ENCODE measurements around the gene STARD7. TPM values are rescaled to one million over a fixed set of nuclear protein-coding genes. Genes with fewer than 3 reads are reported as not detected.

The STARD7 gene
- total RNA-seq, 2 donors from 2014 or later, result 202 to 225 TPM

GRCh38 chr2:96184188-96184587, 24.4 kb downstream of the STARD7 start:
- Mint-ChIP-seq H3K9me3 (no peaks in the 10 kb centered on the region), H3K27me3 (ENCODE audit: low read depth) (no peaks in the 10 kb centered on the region), H3K4me1 (ENCODE audit: low read depth) (peaks cover 5% of the 10 kb centered on the region), H3K4me3 (no peak overlapping the region), H3K36me3 (ENCODE audit: insufficient read depth in 2 of 2) (peaks cover 6 to 23% of the 10 kb centered on the region in 2 donors), H3K27ac (no peak overlapping the region)
- no peak for ATAC-seq (replicated peaks in 1 of 2)
- no peak for DNase-seq

- Mint-ChIP-seq H3K9me3 (no peaks in the 10 kb centered on the region), H3K36me3 (ENCODE audit: insufficient read depth in 2 of 2) (peaks cover 4 to 15% of the 10 kb centered on the region in 2 donors), H3K27me3 (ENCODE audit: low read depth) (no peaks in the 10 kb centered on the region), H3K27ac (no peak overlapping the region), H3K4me3 (no peak overlapping the region), H3K4me1 (ENCODE audit: low read depth) (peaks cover 5% of the 10 kb centered on the region)
- ATAC-seq (replicated peaks in 1 of 2) (no peak), DNase-seq (no peak)
These were observed 27.1 kb downstream of the STARD7 start for GRCh38 chr2:96181529-96181928.

DNA sequence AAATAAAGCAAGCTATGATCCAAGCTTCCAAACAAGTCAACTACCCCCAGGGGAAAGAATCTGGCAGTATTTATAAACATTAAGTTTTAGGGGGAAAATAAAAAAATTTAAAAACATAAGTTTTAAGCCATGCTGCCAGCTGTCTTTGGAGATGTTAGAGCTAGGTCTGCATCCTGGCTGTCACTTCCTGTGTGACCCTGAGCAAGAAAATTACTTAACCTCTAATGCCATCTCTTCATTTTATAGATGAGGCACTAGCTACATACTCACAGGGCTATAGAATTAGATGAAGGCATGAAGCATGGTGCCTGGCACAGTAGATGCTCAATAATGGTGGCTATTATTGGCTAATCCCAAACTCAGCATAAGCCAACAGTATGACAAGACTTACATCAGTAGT, 28.1 kb downstream of the STARD7 start:
- H3K27ac Mint-ChIP-seq, result no peak overlapping the region
- H3K9me3 Mint-ChIP-seq, result no peaks in the 10 kb centered on the region
- ATAC-seq (replicated peaks in 1 of 2) (no peak), DNase-seq (no peak)
- peaks cover 5% of the 10 kb centered on the region for H3K4me1 Mint-ChIP-seq (ENCODE audit: low read depth)
- no peak overlapping the region for H3K4me3 Mint-ChIP-seq
- H3K36me3 Mint-ChIP-seq (ENCODE audit: insufficient read depth in 2 of 2), result peaks cover 4 to 12% of the 10 kb centered on the region in 2 donors
- no peaks in the 10 kb centered on the region for H3K27me3 Mint-ChIP-seq (ENCODE audit: low read depth)

DNA sequence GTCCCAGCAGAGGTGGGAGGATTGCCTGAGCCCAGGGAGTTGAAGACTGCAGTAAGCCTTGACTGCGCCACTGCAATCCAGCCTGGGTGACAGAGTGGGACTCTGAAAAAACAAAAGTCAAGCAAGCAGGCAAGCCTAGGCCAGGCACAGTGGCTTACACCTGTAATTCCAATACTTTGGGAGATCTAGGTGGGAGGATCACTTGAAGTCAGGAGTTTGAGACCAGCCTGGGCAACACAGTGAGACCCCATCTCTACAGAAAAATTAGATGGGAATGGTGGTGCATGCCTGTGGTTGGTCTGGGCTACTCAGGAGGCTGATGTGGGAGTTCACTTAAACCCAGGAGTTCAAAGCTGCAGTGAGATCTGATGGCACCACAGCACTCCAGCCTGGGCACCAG, 28.6 kb downstream of the STARD7 start:
- DNase-seq (no peak), ATAC-seq (replicated peaks in 1 of 2) (no peak)
- peaks cover 1 to 7% of the 10 kb centered on the region in 2 donors for H3K36me3 Mint-ChIP-seq (ENCODE audit: insufficient read depth in 2 of 2)
- no peaks in the 10 kb centered on the region for H3K9me3 Mint-ChIP-seq
- no peaks in the 10 kb centered on the region for H3K27me3 Mint-ChIP-seq (ENCODE audit: low read depth)
- H3K27ac Mint-ChIP-seq, result no peak overlapping the region
- H3K4me3 Mint-ChIP-seq, result no peak overlapping the region
- peaks cover 5% of the 10 kb centered on the region for H3K4me1 Mint-ChIP-seq (ENCODE audit: low read depth)

DNA sequence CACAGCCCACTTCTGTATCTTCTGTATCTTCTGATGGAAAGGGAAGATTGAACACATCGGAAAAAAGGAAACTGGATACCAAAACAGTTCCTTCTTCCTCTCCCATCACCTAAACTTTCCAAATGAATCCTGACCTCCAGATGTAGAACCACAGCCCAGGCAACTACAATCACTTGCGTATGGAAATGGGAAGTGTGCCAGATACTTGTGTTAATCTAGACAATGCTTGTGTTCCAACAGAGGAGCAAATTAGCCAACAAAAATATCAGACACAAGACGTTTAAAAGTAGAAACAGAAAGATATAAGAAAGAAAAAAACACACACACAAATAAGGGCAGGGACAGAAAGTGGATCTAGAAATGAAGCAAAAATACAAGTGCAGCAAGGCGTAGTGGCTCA, 32.0 kb downstream of the STARD7 start:
- H3K27ac Mint-ChIP-seq, result no peak overlapping the region
- H3K27me3 Mint-ChIP-seq (ENCODE audit: low read depth), result no peaks in the 10 kb centered on the region
- H3K4me1 Mint-ChIP-seq (ENCODE audit: low read depth), result peaks cover 24% of the 10 kb centered on the region
- H3K9me3 Mint-ChIP-seq, result no peaks in the 10 kb centered on the region
- no peak overlapping the region for H3K4me3 Mint-ChIP-seq
- no peak for DNase-seq
- no peak for ATAC-seq (replicated peaks in 1 of 2)
- no peaks in the 10 kb centered on the region for H3K36me3 Mint-ChIP-seq (ENCODE audit: insufficient read depth in 2 of 2)

- Mint-ChIP-seq H3K4me3 (no peak overlapping the region), H3K36me3 (ENCODE audit: insufficient read depth in 2 of 2) (no peaks in the 10 kb centered on the region), H3K27ac (no peak overlapping the region), H3K27me3 (ENCODE audit: low read depth) (no peaks in the 10 kb centered on the region), H3K4me1 (ENCODE audit: low read depth) (peaks cover 24% of the 10 kb centered on the region), H3K9me3 (no peaks in the 10 kb centered on the region)
- DNase-seq, result no peak
- ATAC-seq (replicated peaks in 1 of 2), result no peak
These were observed 32.7 kb downstream of the STARD7 start for GRCh38 chr2:96175951-96176350.

- Mint-ChIP-seq H3K4me1 (ENCODE audit: low read depth) (peaks cover 24% of the 10 kb centered on the region), H3K9me3 (no peaks in the 10 kb centered on the region), H3K27ac (peak overlapping the region; percentile 87), H3K27me3 (ENCODE audit: low read depth) (no peaks in the 10 kb centered on the region), H3K36me3 (ENCODE audit: insufficient read depth in 2 of 2) (peaks cover 0 to 4% of the 10 kb centered on the region in 2 donors), H3K4me3 (peak overlapping the region; percentile 63 to 71)
- DNase-seq, result peak; percentile 87 to 88
- ATAC-seq (replicated peaks in 1 of 2), result peak; percentile 94 to 95
These were observed 34.1 kb downstream of the STARD7 start for GRCh38 chr2:96174251-96175144.

DNA sequence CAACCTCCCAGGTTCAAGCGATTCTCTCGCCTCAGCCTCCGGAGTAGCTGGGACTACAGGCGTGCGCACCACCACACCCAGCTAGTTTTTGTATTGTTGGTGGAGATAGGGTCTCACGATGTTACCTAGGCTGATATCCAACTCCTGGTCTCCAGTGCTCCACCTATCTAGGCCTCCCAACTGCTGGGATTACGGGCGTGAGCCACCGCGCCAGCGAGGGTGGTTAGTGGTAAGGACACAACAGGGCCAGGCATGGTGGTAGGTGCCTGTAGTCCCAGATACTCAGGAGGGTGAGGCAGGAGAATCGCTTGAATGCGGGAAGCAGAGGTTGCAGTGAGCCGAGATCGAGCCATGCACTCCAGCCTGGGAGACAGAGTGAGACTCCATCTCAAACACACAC, 36.8 kb downstream of the STARD7 start:
- Mint-ChIP-seq H3K9me3 (peaks cover 0 to 2% of the 10 kb centered on the region in 2 donors), H3K36me3 (ENCODE audit: insufficient read depth in 2 of 2) (peaks cover 2 to 7% of the 10 kb centered on the region in 2 donors), H3K4me1 (ENCODE audit: low read depth) (peaks cover 49% of the 10 kb centered on the region), H3K27me3 (ENCODE audit: low read depth) (no peaks in the 10 kb centered on the region), H3K27ac (no peak overlapping the region), H3K4me3 (no peak overlapping the region)
- DNase-seq (no peak), ATAC-seq (replicated peaks in 1 of 2) (no peak)

DNA sequence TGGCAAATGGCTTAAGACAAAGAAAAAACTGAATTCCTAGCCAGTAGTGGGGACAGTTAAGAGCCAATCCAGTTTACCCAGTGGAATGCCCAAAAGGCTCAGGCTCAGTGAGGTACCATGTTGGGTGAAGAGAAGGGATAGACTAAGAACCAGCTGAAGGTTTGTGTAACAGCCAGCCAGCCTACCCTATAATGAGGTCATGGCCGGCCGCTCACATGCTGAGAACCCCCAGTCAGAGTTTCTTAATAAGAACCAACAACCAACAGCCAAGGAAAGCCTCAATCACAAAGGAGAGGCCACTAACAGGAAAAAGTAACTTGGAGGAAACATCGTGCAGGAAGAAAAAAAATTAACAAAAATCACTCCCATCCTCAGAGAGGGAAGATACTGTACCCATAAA, 38.0 kb downstream of the STARD7 start:
- Mint-ChIP-seq H3K27me3 (ENCODE audit: low read depth) (no peaks in the 10 kb centered on the region), H3K4me1 (ENCODE audit: low read depth) (peaks cover 61% of the 10 kb centered on the region), H3K36me3 (ENCODE audit: insufficient read depth in 2 of 2) (peaks cover 2 to 7% of the 10 kb centered on the region in 2 donors), H3K27ac (no peak overlapping the region), H3K4me3 (no peak overlapping the region), H3K9me3 (peaks cover 0 to 2% of the 10 kb centered on the region in 2 donors)
- ATAC-seq (replicated peaks in 1 of 2), result no peak
- no peak for DNase-seq

DNA sequence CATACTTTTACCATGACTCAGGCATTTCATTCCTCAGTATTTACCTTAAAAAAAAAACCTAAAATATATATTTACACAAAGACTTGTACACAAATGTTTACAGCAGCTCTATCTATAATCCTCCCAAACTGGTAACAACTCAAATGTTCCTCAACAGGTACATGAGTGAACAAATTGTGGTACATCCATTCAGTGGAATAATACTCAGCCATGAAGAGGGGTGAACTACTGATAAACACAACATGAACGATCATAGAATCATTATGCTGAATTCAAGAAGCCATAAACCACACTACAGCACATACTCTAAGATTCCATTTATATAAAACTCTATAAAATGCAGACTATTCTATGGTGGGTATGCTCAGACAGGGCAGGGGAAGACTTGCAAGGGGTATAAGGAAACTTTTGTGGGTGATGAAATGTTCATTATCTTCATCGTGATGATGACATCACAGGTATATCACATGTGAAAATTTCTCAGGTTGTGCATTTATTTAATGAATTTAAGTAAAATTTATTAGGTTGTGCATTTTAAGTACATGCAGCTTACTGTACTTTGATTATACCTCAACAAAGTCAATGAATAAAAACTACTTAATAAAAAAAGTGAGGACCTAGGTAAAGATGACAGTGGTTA, 38.6 kb downstream of the STARD7 start:
- Mint-ChIP-seq H3K27ac (no peak overlapping the region), H3K27me3 (ENCODE audit: low read depth) (no peaks in the 10 kb centered on the region), H3K9me3 (peaks cover 0 to 2% of the 10 kb centered on the region in 2 donors), H3K4me3 (no peak overlapping the region), H3K36me3 (ENCODE audit: insufficient read depth in 2 of 2) (peaks cover 2 to 7% of the 10 kb centered on the region in 2 donors), H3K4me1 (ENCODE audit: low read depth) (peaks cover 67% of the 10 kb centered on the region)
- no peak for ATAC-seq (replicated peaks in 1 of 2)
- DNase-seq, result no peak

GRCh38 chr2:96167407-96168013, 41.1 kb downstream of the STARD7 start:
- H3K27me3 Mint-ChIP-seq (ENCODE audit: low read depth), result no peaks in the 10 kb centered on the region
- DNase-seq, result no peak
- peaks cover 75% of the 10 kb centered on the region for H3K4me1 Mint-ChIP-seq (ENCODE audit: low read depth)
- peaks cover 0 to 2% of the 10 kb centered on the region in 2 donors for H3K9me3 Mint-ChIP-seq
- ATAC-seq (replicated peaks in 1 of 2), result no peak
- H3K4me3 Mint-ChIP-seq, result peak overlapping the region in 1 of 2 donors; percentile 11
- H3K27ac Mint-ChIP-seq, result peak overlapping the region; percentile 18
- peaks cover 2 to 7% of the 10 kb centered on the region in 2 donors for H3K36me3 Mint-ChIP-seq (ENCODE audit: insufficient read depth in 2 of 2)

- DNase-seq, result peak; percentile 86 to 88
- Mint-ChIP-seq H3K36me3 (ENCODE audit: insufficient read depth in 2 of 2) (peaks cover 4 to 7% of the 10 kb centered on the region in 2 donors), H3K4me3 (peak overlapping the region; percentile 82 to 86), H3K4me1 (ENCODE audit: low read depth) (peaks cover 94% of the 10 kb centered on the region), H3K27ac (peak overlapping the region; percentile 93), H3K27me3 (ENCODE audit: low read depth) (no peaks in the 10 kb centered on the region), H3K9me3 (peaks cover 3 to 5% of the 10 kb centered on the region in 2 donors)
- peak; percentile 82 to 85 for ATAC-seq (replicated peaks in 1 of 2)
These were observed 44.0 kb downstream of the STARD7 start for GRCh38 chr2:96164459-96165184.

All from activated T-cell treated with anti-CD3 and anti-CD28 coated beads, Interleukin-2, amount 50 U/mL, for 72 hours (primary cell).